Nephron (organoid): ENCODE data around the gene RNF13.

Experiments
- H3K27ac Mint-ChIP-seq, 3 experiments: 2 replicates each; pipeline ENCODE4 v1.8.0; 2020; ENCODE audit warnings: mixed read lengths in 3 of 3, mild to moderate bottlenecking in 2 of 3, moderate library complexity in 1 of 3
- H3K27me3 Mint-ChIP-seq: 2 replicates; pipeline ENCODE4 v1.8.0; 2021; ENCODE audit warnings: low read depth, mild to moderate bottlenecking, moderate library complexity, mixed read lengths
- H3K36me3 Mint-ChIP-seq: 2 replicates; pipeline ENCODE4 v1.8.0; 2020; ENCODE audit warnings: low read depth, mixed read lengths
- H3K4me1 Mint-ChIP-seq: 2 replicates; pipeline ENCODE4 v1.8.0; 2020; ENCODE audit warnings: mixed read lengths
- H3K4me3 Mint-ChIP-seq, 3 experiments: 2 replicates each; pipeline ENCODE4 v1.8.0; 2020; ENCODE audit warnings: mild to moderate bottlenecking in 3 of 3, mixed read lengths in 3 of 3, moderate library complexity in 2 of 3
- H3K9me3 Mint-ChIP-seq: 2 replicates; pipeline ENCODE4 v1.8.0; 2020; ENCODE audit warnings: mixed read lengths
- CTCF ChIP-seq, 3 experiments: fragments of 200-600 bp; sonication (generic); IDR thresholded peaks; one replicate each; pipeline ENCODE4 v1.5.0; 2021; ENCODE audit warnings: antibody characterized with exemption in 3 of 3; ENCODE audit not compliant: unreplicated experiment in 3 of 3

RNF13 gene

GRCh38 chr3:149845570-149846244 is 32.7 kb downstream of the RNF13 start:
- H3K4me1 Mint-ChIP-seq = no peaks in the 10 kb centered on the region
- no peaks in the 10 kb centered on the region for H3K27me3 Mint-ChIP-seq
- no peak overlapping the region for H3K27ac Mint-ChIP-seq
- no peak for TF ChIP-seq CTCF (IDR thresholded peaks at IDR 0.05; ENCODE audit: unreplicated experiment in 3 of 3)
- H3K4me3 Mint-ChIP-seq = no peak overlapping the region
- no peaks in the 10 kb centered on the region for H3K9me3 Mint-ChIP-seq
- peaks cover 41% of the 10 kb centered on the region for H3K36me3 Mint-ChIP-seq

- H3K27ac Mint-ChIP-seq = no peak overlapping the region
- no peaks in the 10 kb centered on the region for H3K9me3 Mint-ChIP-seq
- peaks cover 38% of the 10 kb centered on the region for H3K36me3 Mint-ChIP-seq
- H3K27me3 Mint-ChIP-seq = no peaks in the 10 kb centered on the region
- no peak for TF ChIP-seq CTCF (IDR thresholded peaks at IDR 0.05; ENCODE audit: unreplicated experiment in 3 of 3)
- no peaks in the 10 kb centered on the region for H3K4me1 Mint-ChIP-seq
- H3K4me3 Mint-ChIP-seq = no peak overlapping the region
These were observed 35.2 kb downstream of the RNF13 start for GRCh38 chr3:149848238-149848637.

GRCh38 chr3:149848688-149849087 is 35.7 kb downstream of the RNF13 start:
- no peaks in the 10 kb centered on the region for H3K27me3 Mint-ChIP-seq
- H3K36me3 Mint-ChIP-seq = peaks cover 40% of the 10 kb centered on the region

GRCh38 chr3:149850787-149851584 is 38.0 kb downstream of the RNF13 start:
- H3K36me3 Mint-ChIP-seq = peaks cover 53% of the 10 kb centered on the region

More at GRCh38 chr3:149848688-149849087, 35.7 kb downstream of the RNF13 start:
- TF ChIP-seq CTCF (IDR thresholded peaks at IDR 0.05; ENCODE audit: unreplicated experiment in 3 of 3) = no peak
- Mint-ChIP-seq H3K4me3 (no peak overlapping the region), H3K4me1 (no peaks in the 10 kb centered on the region), H3K27ac (no peak overlapping the region), H3K9me3 (no peaks in the 10 kb centered on the region)

GRCh38 chr3:149858911-149859310 is 45.9 kb downstream of the RNF13 start:
- Mint-ChIP-seq H3K9me3 (peaks cover 5% of the 10 kb centered on the region), H3K4me1 (no peaks in the 10 kb centered on the region), H3K27ac (no peak overlapping the region), H3K27me3 (no peaks in the 10 kb centered on the region), H3K4me3 (no peak overlapping the region), H3K36me3 (peaks cover 53% of the 10 kb centered on the region)
- no peak for TF ChIP-seq CTCF (IDR thresholded peaks at IDR 0.05; ENCODE audit: unreplicated experiment in 3 of 3)

More at GRCh38 chr3:149850787-149851584, 38.0 kb downstream of the RNF13 start:
- H3K9me3 Mint-ChIP-seq = peaks cover 4% of the 10 kb centered on the region
- no peak overlapping the region for H3K27ac Mint-ChIP-seq
- no peak overlapping the region for H3K4me3 Mint-ChIP-seq
- TF ChIP-seq CTCF (IDR thresholded peaks at IDR 0.05; ENCODE audit: unreplicated experiment in 3 of 3) = no peak
- no peaks in the 10 kb centered on the region for H3K27me3 Mint-ChIP-seq
- no peaks in the 10 kb centered on the region for H3K4me1 Mint-ChIP-seq
